HepG2 (cell line): ENCODE measurements around the gene ZNF324B. TPM values are rescaled to one million over a fixed set of nuclear protein-coding genes. Genes with fewer than 3 reads are reported as not detected.

Experiments used
- ATM ChIP-seq: fragments of 450-650 bp; IDR thresholded peaks from 2 replicates; pipeline ENCODE4 v1.7.1; 2017; ENCODE audit warnings: mild to moderate bottlenecking, borderline replicate concordance
- KDM5A ChIP-seq: fragments of 200-600 bp; sonication (generic); IDR thresholded peaks from 2 replicates; pipeline ENCODE4 v1.7.0; 2018; ENCODE audit warnings: antibody characterized with exemption, mild to moderate bottlenecking, low read length, borderline replicate concordance
- SIX4 ChIP-seq: sonication (generic); formaldehyde crosslinking; IDR thresholded peaks from 2 replicates; pipeline ENCODE4 v1.4.0; 2020; ENCODE audit warnings: missing genetic modification reagents
- ZFP82 ChIP-seq: sonication (generic); formaldehyde crosslinking; IDR thresholded peaks from 2 replicates; pipeline ENCODE4 v1.5.1; 2020; ENCODE audit warnings: mild to moderate bottlenecking, missing genetic modification reagents, borderline replicate concordance
- ZNF232 ChIP-seq: sonication (generic); formaldehyde crosslinking; IDR thresholded peaks from 2 replicates; pipeline ENCODE4 v1.4.0; 2020; ENCODE audit warnings: missing genetic modification reagents, borderline replicate concordance
- ZNF317 ChIP-seq: sonication (generic); formaldehyde crosslinking; IDR thresholded peaks from 2 replicates; pipeline ENCODE4 v1.5.0; 2020; ENCODE audit warnings: mild to moderate bottlenecking, missing genetic modification reagents
- ZNF432 ChIP-seq: sonication (generic); formaldehyde crosslinking; IDR thresholded peaks from 2 replicates; pipeline ENCODE4 v1.5.0; 2020; ENCODE audit warnings: missing genetic modification reagents, mild to moderate bottlenecking, borderline replicate concordance
- polyA plus RNA-seq, 8 experiments: library from polyadenylated mRNA; depleted of rRNA in 3 of 8; stranded (reverse) in 7 of 8; unstranded in 1 of 8; fragments of >200 nt; fragmentation: Illumina TruSeq in 4 of 8; extraction: Trizol in 4 of 8; gene quantifications; 2 replicates each; pipeline versions ENCODE4 v1.2.1 to v1.2.3, GENCODE V29; 2011 to 2016; ENCODE audit warnings: low read depth in 4 of 8, missing spikeins in 1 of 8, mixed read lengths in 1 of 8; ENCODE audit not compliant: insufficient read depth in 1 of 8
- total RNA-seq, 5 experiments: library from RNA; depleted of rRNA; stranded (reverse); fragments of >200 nt; fragmentation: Illumina TruSeq; extraction: Trizol; gene quantifications; 2 replicates each; pipeline ENCODE4 v1.2.3, GENCODE V29; 2016; ENCODE audit warnings: low read depth in 1 of 5
- TF ChIP-seq, protein P1 (sequence below): sonication (generic); formaldehyde crosslinking; IDR thresholded peaks from 2 replicates; pipeline ENCODE4 v1.4.0; 2020; ENCODE audit warnings: missing genetic modification reagents
- TF ChIP-seq, protein P2 (sequence below): sonication (generic); formaldehyde crosslinking; IDR thresholded peaks from 2 replicates; pipeline ENCODE4 v1.9.0; 2021; ENCODE audit warnings: mild to moderate bottlenecking, missing genetic modification reagents
- TF ChIP-seq, protein P3 (sequence below): sonication (generic); formaldehyde crosslinking; conservative IDR thresholded peaks from 2 replicates; pipeline ENCODE4 v1.8.0; 2022; ENCODE audit warnings: mild to moderate bottlenecking, moderate library complexity, missing genetic modification reagents
- TF ChIP-seq, protein P4 (sequence below): sonication (generic); formaldehyde crosslinking; IDR thresholded peaks from 2 replicates; pipeline ENCODE4 v1.8.0; 2022; ENCODE audit warnings: mild to moderate bottlenecking, missing genetic modification reagents

The ZNF324B gene
- total and polyA plus RNA-seq, 2 of the 13 experiments (the other 11 are each of a cell fraction or from before 2014, with no cell fraction given): 0.53 to 3.0 TPM

- peak; percentile 45 for TF ChIP-seq ZNF317 (CRISPR knock-in tag)
- no peak for TF ChIP-seq ZNF432 (CRISPR knock-in tag)
- TF ChIP-seq, protein P1, sequence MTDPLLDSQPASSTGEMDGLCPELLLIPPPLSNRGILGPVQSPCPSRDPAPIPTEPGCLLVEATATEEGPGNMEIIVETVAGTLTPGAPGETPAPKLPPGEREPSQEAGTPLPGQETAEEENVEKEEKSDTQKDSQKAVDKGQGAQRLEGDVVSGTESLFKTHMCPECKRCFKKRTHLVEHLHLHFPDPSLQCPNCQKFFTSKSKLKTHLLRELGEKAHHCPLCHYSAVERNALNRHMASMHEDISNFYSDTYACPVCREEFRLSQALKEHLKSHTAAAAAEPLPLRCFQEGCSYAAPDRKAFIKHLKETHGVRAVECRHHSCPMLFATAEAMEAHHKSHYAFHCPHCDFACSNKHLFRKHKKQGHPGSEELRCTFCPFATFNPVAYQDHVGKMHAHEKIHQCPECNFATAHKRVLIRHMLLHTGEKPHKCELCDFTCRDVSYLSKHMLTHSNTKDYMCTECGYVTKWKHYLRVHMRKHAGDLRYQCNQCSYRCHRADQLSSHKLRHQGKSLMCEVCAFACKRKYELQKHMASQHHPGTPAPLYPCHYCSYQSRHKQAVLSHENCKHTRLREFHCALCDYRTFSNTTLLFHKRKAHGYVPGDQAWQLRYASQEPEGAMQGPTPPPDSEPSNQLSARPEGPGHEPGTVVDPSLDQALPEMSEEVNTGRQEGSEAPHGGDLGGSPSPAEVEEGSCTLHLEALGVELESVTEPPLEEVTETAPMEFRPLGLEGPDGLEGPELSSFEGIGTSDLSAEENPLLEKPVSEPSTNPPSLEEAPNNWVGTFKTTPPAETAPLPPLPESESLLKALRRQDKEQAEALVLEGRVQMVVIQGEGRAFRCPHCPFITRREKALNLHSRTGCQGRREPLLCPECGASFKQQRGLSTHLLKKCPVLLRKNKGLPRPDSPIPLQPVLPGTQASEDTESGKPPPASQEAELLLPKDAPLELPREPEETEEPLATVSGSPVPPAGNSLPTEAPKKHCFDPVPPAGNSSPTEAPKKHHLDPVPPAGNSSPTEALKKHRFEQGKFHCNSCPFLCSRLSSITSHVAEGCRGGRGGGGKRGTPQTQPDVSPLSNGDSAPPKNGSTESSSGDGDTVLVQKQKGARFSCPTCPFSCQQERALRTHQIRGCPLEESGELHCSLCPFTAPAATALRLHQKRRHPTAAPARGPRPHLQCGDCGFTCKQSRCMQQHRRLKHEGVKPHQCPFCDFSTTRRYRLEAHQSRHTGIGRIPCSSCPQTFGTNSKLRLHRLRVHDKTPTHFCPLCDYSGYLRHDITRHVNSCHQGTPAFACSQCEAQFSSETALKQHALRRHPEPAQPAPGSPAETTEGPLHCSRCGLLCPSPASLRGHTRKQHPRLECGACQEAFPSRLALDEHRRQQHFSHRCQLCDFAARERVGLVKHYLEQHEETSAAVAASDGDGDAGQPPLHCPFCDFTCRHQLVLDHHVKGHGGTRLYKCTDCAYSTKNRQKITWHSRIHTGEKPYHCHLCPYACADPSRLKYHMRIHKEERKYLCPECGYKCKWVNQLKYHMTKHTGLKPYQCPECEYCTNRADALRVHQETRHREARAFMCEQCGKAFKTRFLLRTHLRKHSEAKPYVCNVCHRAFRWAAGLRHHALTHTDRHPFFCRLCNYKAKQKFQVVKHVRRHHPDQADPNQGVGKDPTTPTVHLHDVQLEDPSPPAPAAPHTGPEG (CRISPR knock-in tag): peak; percentile 69; the same call in 1 of the 2 replicates
- no peak for TF ChIP-seq SIX4
- peak; percentile 67; the same call in 1 of the 2 replicates for TF ChIP-seq KDM5A
- TF ChIP-seq, protein P2, sequence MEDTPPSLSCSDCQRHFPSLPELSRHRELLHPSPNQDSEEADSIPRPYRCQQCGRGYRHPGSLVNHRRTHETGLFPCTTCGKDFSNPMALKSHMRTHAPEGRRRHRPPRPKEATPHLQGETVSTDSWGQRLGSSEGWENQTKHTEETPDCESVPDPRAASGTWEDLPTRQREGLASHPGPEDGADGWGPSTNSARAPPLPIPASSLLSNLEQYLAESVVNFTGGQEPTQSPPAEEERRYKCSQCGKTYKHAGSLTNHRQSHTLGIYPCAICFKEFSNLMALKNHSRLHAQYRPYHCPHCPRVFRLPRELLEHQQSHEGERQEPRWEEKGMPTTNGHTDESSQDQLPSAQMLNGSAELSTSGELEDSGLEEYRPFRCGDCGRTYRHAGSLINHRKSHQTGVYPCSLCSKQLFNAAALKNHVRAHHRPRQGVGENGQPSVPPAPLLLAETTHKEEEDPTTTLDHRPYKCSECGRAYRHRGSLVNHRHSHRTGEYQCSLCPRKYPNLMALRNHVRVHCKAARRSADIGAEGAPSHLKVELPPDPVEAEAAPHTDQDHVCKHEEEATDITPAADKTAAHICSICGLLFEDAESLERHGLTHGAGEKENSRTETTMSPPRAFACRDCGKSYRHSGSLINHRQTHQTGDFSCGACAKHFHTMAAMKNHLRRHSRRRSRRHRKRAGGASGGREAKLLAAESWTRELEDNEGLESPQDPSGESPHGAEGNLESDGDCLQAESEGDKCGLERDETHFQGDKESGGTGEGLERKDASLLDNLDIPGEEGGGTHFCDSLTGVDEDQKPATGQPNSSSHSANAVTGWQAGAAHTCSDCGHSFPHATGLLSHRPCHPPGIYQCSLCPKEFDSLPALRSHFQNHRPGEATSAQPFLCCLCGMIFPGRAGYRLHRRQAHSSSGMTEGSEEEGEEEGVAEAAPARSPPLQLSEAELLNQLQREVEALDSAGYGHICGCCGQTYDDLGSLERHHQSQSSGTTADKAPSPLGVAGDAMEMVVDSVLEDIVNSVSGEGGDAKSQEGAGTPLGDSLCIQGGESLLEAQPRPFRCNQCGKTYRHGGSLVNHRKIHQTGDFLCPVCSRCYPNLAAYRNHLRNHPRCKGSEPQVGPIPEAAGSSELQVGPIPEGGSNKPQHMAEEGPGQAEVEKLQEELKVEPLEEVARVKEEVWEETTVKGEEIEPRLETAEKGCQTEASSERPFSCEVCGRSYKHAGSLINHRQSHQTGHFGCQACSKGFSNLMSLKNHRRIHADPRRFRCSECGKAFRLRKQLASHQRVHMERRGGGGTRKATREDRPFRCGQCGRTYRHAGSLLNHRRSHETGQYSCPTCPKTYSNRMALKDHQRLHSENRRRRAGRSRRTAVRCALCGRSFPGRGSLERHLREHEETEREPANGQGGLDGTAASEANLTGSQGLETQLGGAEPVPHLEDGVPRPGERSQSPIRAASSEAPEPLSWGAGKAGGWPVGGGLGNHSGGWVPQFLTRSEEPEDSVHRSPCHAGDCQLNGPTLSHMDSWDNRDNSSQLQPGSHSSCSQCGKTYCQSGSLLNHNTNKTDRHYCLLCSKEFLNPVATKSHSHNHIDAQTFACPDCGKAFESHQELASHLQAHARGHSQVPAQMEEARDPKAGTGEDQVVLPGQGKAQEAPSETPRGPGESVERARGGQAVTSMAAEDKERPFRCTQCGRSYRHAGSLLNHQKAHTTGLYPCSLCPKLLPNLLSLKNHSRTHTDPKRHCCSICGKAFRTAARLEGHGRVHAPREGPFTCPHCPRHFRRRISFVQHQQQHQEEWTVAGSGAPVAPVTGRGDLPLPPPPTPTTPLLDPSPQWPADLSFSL (CRISPR knock-in tag): no peak
- no peak for TF ChIP-seq ZNF232 (CRISPR knock-in tag)
- TF ChIP-seq, protein P3, sequence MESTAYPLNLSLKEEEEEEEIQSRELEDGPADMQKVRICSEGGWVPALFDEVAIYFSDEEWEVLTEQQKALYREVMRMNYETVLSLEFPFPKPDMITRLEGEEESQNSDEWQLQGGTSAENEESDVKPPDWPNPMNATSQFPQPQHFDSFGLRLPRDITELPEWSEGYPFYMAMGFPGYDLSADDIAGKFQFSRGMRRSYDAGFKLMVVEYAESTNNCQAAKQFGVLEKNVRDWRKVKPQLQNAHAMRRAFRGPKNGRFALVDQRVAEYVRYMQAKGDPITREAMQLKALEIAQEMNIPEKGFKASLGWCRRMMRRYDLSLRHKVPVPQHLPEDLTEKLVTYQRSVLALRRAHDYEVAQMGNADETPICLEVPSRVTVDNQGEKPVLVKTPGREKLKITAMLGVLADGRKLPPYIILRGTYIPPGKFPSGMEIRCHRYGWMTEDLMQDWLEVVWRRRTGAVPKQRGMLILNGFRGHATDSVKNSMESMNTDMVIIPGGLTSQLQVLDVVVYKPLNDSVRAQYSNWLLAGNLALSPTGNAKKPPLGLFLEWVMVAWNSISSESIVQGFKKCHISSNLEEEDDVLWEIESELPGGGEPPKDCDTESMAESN (CRISPR knock-in tag): peak; percentile 61; the same call in 1 of the 2 replicates
- TF ChIP-seq ZFP82 (CRISPR knock-in tag): no peak
- TF ChIP-seq, protein P4, sequence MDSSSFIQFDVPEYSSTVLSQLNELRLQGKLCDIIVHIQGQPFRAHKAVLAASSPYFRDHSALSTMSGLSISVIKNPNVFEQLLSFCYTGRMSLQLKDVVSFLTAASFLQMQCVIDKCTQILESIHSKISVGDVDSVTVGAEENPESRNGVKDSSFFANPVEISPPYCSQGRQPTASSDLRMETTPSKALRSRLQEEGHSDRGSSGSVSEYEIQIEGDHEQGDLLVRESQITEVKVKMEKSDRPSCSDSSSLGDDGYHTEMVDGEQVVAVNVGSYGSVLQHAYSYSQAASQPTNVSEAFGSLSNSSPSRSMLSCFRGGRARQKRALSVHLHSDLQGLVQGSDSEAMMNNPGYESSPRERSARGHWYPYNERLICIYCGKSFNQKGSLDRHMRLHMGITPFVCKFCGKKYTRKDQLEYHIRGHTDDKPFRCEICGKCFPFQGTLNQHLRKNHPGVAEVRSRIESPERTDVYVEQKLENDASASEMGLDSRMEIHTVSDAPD (CRISPR knock-in tag): no peak
- no peak for TF ChIP-seq ATM
These were observed 24.5 kb downstream of the ZNF324B start, which contains the start of gene ZNF446 (continued) for GRCh38 chr19:58475714-58476497.
